SK-N-SH (cell line): ENCODE data around the gene PLD1. TPM values are rescaled to one million over a fixed set of nuclear protein-coding genes. Genes with fewer than 3 reads are reported as not detected.

ENCODE experiments used
- CTCF ChIA-PET: fragments of 300-600, 350-600 bp; formaldehyde crosslinking; extraction: SDS; loops from one replicate; lab custom pipeline; 2021; lab: Yijun Ruan, JAX
- POLR2A ChIA-PET: fragments of 350-600 bp; sonication (Branson Sonifier 250); formaldehyde crosslinking; extraction: SDS; loops from one replicate; lab custom pipeline; 2020; ENCODE audit warnings: antibody characterized with exemption, inconsistent platforms; lab: Yijun Ruan, JAX
- DNase-seq: peaks from one replicate; pipeline ENCODE4 v3.0.0; 2012
- H2AFZ ChIP-seq: fragments of 200-600 bp; sonication (generic); 2 replicates; pipeline ENCODE4 v1.8.1; 2016; ENCODE audit warnings: antibody characterized with exemption, mild to moderate bottlenecking, low read depth
- H3F3A ChIP-seq: fragments of 200-600 bp; sonication (generic); replicated peaks from 2 replicates; pipeline ENCODE3; 2016; ENCODE audit warnings: antibody characterized with exemption, mild to moderate bottlenecking; ENCODE audit not compliant: insufficient read depth
- H3K27ac ChIP-seq, 2 experiments: fragments of 200-500 bp in 1 of 2; fragments of 200-600 bp in 1 of 2; sonication (Bioruptor generic) in 1 of 2; sonication (generic), shearing (Covaris generic) in 1 of 2; 2 replicates each; pipeline versions ENCODE4 v1.5.1 to v1.6.1; 2014 to 2016; ENCODE audit warnings: low read depth in 2 of 2, inconsistent platforms in 1 of 2, low read length in 1 of 2, mild to moderate bottlenecking in 1 of 2, mixed read lengths in 1 of 2
- H3K27me3 ChIP-seq: fragments of 200-600 bp; sonication (generic), shearing (Covaris generic); 2 replicates; pipeline ENCODE4 v1.6.1; 2016; ENCODE audit warnings: mixed run types; ENCODE audit not compliant: insufficient read depth
- H3K36me3 ChIP-seq, 2 experiments: fragments of 200-500 bp in 1 of 2; fragments of 200-600 bp in 1 of 2; sonication (Bioruptor generic) in 1 of 2; sonication (generic) in 1 of 2; replicated peaks in 1 of 2; 2 replicates each; pipeline versions ENCODE3 to v1.5.1; 2014 to 2016; ENCODE audit warnings: low read length in 1 of 2, mild to moderate bottlenecking in 1 of 2; ENCODE audit not compliant: insufficient read depth in 2 of 2, control insufficient read depth in 1 of 2
- H3K4me1 ChIP-seq, 2 experiments: fragments of 200-500 bp in 1 of 2; fragments of 200-600 bp in 1 of 2; sonication (Bioruptor generic) in 1 of 2; sonication (generic), shearing (Covaris generic) in 1 of 2; 2 replicates each; pipeline versions ENCODE4 v1.5.1 to v1.6.1; 2014 to 2016; ENCODE audit warnings: low read depth in 1 of 2, low read length in 1 of 2, mixed run types in 1 of 2; ENCODE audit not compliant: insufficient read depth in 2 of 2, control insufficient read depth in 1 of 2
- H3K4me2 ChIP-seq: fragments of 200-600 bp; sonication (generic), shearing (Covaris generic); 2 replicates; pipeline ENCODE4 v1.6.1; 2017; ENCODE audit warnings: mixed run types
- H3K4me3 ChIP-seq, 2 experiments: fragments of 200-500 bp in 1 of 2; fragments of 200-600 bp in 1 of 2; sonication (Bioruptor generic) in 1 of 2; sonication (generic), shearing (Covaris generic) in 1 of 2; 2 replicates each; pipeline versions ENCODE4 v1.5.1 to v1.8.1; 2014 to 2016; ENCODE audit warnings: low read depth in 2 of 2, inconsistent platforms in 1 of 2, low read length in 1 of 2, mild to moderate bottlenecking in 1 of 2, mixed read lengths in 1 of 2, moderate library complexity in 1 of 2
- H3K79me2 ChIP-seq: fragments of 200-600 bp; sonication (generic); 2 replicates; pipeline ENCODE4 v1.8.1; 2017; ENCODE audit warnings: mild to moderate bottlenecking; ENCODE audit not compliant: insufficient read depth
- H3K9ac ChIP-seq: fragments of 200-600 bp; sonication (generic); 2 replicates; pipeline ENCODE4 v1.6.1; 2017; ENCODE audit warnings: mixed run types
- H3K9me2 ChIP-seq: fragments of 200-600 bp; sonication (generic); 2 replicates; pipeline ENCODE4 v1.6.1; 2017; ENCODE audit warnings: mixed run types
- H3K9me3 ChIP-seq: fragments of 200-600 bp; sonication (generic); 2 replicates; pipeline ENCODE4 v1.6.1; 2017; ENCODE audit warnings: mixed run types, mild to moderate bottlenecking, moderate library complexity
- H4K20me1 ChIP-seq: fragments of 200-600 bp; sonication (generic); 2 replicates; pipeline ENCODE4 v1.6.1; 2017; ENCODE audit warnings: mild to moderate bottlenecking, mixed run types; ENCODE audit not compliant: insufficient read depth
- CHD2 ChIP-seq: fragments of 150-350 bp; IDR thresholded peaks from 2 replicates; pipeline ENCODE4 v1.6.1; 2018; ENCODE audit warnings: low read length; ENCODE audit not compliant: partially characterized antibody
- CTCF ChIP-seq: fragments of 200-600 bp; sonication (generic); IDR thresholded peaks from 2 replicates; pipeline ENCODE4 v1.6.1; 2017; ENCODE audit warnings: antibody characterized with exemption, mild to moderate bottlenecking, moderate library complexity
- ELF1 ChIP-seq: IDR thresholded peaks from 2 replicates; pipeline ENCODE4 v1.4.0; 2012
- EZH2phosphoT487 ChIP-seq: fragments of 200-600 bp; sonication (generic); IDR thresholded peaks from 2 replicates; pipeline ENCODE4 v1.6.1; 2017; ENCODE audit warnings: low read depth, mixed run types, mild to moderate bottlenecking, antibody characterized with exemption, moderate library complexity, borderline replicate concordance
- FOXJ3 ChIP-seq: sonication (generic); formaldehyde crosslinking; IDR thresholded peaks from 2 replicates; pipeline ENCODE4 v1.5.1; 2020; ENCODE audit warnings: mild to moderate bottlenecking, missing genetic modification reagents
- FOXM1 ChIP-seq: IDR thresholded peaks from 2 replicates; pipeline ENCODE4 v1.4.0; 2012; ENCODE audit warnings: low read depth, mild to moderate bottlenecking
- GABPA ChIP-seq: IDR thresholded peaks from 2 replicates; pipeline ENCODE4 v1.4.0; 2012; ENCODE audit warnings: low read depth, mild to moderate bottlenecking
- GATA2 ChIP-seq: sonication (generic); formaldehyde crosslinking; IDR thresholded peaks from 2 replicates; pipeline ENCODE4 v1.5.0; 2020; ENCODE audit warnings: mild to moderate bottlenecking, missing genetic modification reagents
- MAX ChIP-seq: IDR thresholded peaks from 2 replicates; pipeline ENCODE4 v1.4.0; 2012; ENCODE audit warnings: low read depth
- MEF2A ChIP-seq: IDR thresholded peaks from 2 replicates; pipeline ENCODE4 v1.4.0; 2012; ENCODE audit warnings: low read depth, borderline replicate concordance
- NRF1 ChIP-seq: IDR thresholded peaks from 2 replicates; pipeline ENCODE4 v1.6.1; 2012; ENCODE audit warnings: low read depth, mild to moderate bottlenecking, low read length
- RCOR1 ChIP-seq: fragments of 150-350 bp; IDR thresholded peaks from 2 replicates; pipeline ENCODE4 v1.6.1; 2017; ENCODE audit warnings: antibody characterized with exemption, low read length
- RFX5 ChIP-seq: IDR thresholded peaks from 2 replicates; pipeline ENCODE4 v1.6.1; 2012; ENCODE audit warnings: mild to moderate bottlenecking, improper control_type of control experiment, low read length
- RXRA ChIP-seq: IDR thresholded peaks from 2 replicates; pipeline ENCODE4 v1.4.0; 2012; ENCODE audit warnings: low read depth, mild to moderate bottlenecking, borderline replicate concordance
- SIN3A ChIP-seq: IDR thresholded peaks from 2 replicates; pipeline ENCODE4 v1.6.1; 2012; ENCODE audit warnings: low read depth, mild to moderate bottlenecking, low read length, moderate library complexity, borderline replicate concordance
- YY1 ChIP-seq: IDR thresholded peaks from 2 replicates; pipeline ENCODE4 v1.4.0; 2012; ENCODE audit warnings: low read depth, mild to moderate bottlenecking
- WGBS: methylation state at CpG from one replicate; pipeline ENCODE4 v1.1.6; 2017; ENCODE audit warnings: low lambda C conversion rate; 5-methylcytosine and 5-hydroxymethylcytosine counted together
- polyA plus RNA-seq, 3 experiments: library from polyadenylated mRNA; depleted of rRNA; stranded (reverse); fragments of >200 nt; gene quantifications; 2 replicates each; pipeline ENCODE4 v1.2.3, GENCODE V29; 2012
- TF ChIP-seq, protein P1 (sequence below): fragments of 150-350 bp; IDR thresholded peaks from 2 replicates; pipeline ENCODE4 v1.6.1; 2016; ENCODE audit warnings: mild to moderate bottlenecking, low read depth, low read length

The PLD1 gene
- polyA plus RNA-seq, 1 of the 3 experiments (the other 2 are of a cell fraction): 6.2 TPM

DNA sequence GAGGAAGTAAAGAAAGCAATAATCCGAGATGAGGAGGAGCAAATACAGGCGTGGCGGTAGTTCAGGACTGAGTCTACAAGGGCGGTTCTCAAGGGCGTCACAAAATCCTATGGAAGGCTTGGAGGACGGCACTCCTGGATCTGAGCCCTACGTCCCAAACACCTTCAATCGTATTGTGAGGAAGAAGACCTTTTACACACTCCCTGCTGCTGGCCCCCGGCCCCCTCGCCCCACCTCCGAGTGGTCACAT lies 747 bp downstream of the PLD1 start (continued):
- TF ChIP-seq MAX (no peak), CHD2 (no peak), NRF1 (no peak), YY1 (no peak)

DNA sequence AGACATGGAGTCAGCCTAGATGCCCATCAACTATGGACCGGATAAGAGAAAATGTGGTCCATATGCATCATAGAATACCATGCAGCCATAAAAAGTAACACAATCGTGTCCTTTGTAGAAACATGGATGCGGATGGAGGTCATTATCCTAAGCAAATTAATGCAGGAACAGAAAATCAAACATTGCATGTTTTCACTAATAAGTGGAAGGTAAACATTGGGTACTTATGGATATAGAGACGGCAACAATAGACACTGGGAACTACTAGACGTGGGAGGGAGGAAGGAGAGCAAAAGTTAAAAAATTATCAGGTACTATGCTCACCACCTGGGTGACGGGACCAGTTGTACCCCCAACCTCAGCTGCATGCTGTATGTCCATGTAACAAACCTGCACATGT lies 2.5 kb downstream of the PLD1 start:
- no peak overlapping the region for H3K4me2 ChIP-seq
- no peaks in the 10 kb centered on the region for H3K9me2 ChIP-seq
- H3K9ac ChIP-seq: no peak overlapping the region
- ChIA-PET CTCF (no interaction called here), POLR2A (no interaction called here)
- H3K36me3 ChIP-seq: no peaks in the 10 kb centered on the region
- TF ChIP-seq RXRA (no peak), GABPA (no peak), RCOR1 (no peak)
- H3K27me3 ChIP-seq: no peaks in the 10 kb centered on the region
- H3F3A ChIP-seq: peaks cover 31% of the 10 kb centered on the region
- no peaks in the 10 kb centered on the region for H3K9me3 ChIP-seq
- no peak overlapping the region for H3K4me3 ChIP-seq
- DNase-seq: no peak
- H4K20me1 ChIP-seq: no peaks in the 10 kb centered on the region
- H3K27ac ChIP-seq: no peak overlapping the region
- H3K79me2 ChIP-seq: peaks cover 23% of the 10 kb centered on the region
- peaks cover 12 to 30% of the 10 kb centered on the region in 2 experiments; a peak in 3 of 4 replicates for H3K4me1 ChIP-seq
- 94% methylated on average over 6 of the region's 6 CpGs for WGBS
- H2AFZ ChIP-seq: no peak overlapping the region

DNA sequence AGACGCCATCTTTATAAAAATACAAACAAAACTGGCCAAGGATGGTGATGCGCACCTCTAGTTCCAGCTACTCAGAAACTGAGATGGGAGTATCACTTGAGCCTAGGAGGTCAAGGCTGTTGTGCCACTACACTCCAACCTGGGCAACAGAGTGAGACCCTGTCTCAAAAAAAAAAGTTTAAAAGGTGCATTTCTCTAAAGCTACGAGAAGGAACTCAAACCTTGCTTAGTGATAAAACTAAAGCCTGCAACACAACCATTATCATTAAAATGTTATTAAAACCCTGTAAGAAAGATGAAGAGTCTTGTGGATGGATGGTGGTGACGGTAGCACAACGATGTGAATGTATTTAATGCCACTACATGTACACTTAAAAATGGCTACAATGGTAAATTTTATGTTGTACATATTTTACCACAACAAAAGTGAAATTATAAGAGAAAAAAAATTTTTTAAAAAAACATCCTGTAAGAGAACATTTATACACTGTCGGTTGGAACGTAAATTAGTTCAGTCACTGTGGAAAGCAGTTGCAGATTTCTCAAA lies 3.1 kb downstream of the PLD1 start:
- Histone ChIP-seq H3K9me2 (no peaks in the 10 kb centered on the region), H3K36me3 (no peaks in the 10 kb centered on the region), H3K27ac (peak overlapping the region in 1 of 2 experiments; percentile 82; a peak in 2 of 4 replicates), H3K4me3 (no peak overlapping the region), H3K9me3 (no peaks in the 10 kb centered on the region), H3K79me2 (peaks cover 23% of the 10 kb centered on the region), H2AFZ (no peak overlapping the region), H3K4me2 (no peak overlapping the region), H3K9ac (no peak overlapping the region), H3F3A (peaks cover 29% of the 10 kb centered on the region), H3K4me1 (peaks cover 12 to 30% of the 10 kb centered on the region in 2 experiments; a peak in 3 of 4 replicates), H4K20me1 (no peaks in the 10 kb centered on the region), H3K27me3 (no peaks in the 10 kb centered on the region)
- DNase-seq: no peak
- TF ChIP-seq EZH2phosphoT487: no peak
- TF ChIP-seq MAX: no peak
- TF ChIP-seq FOXJ3 (CRISPR knock-in tag): no peak
- TF ChIP-seq MEF2A: no peak
- no peak for TF ChIP-seq RFX5
- TF ChIP-seq RCOR1: no peak
- TF ChIP-seq, protein P1, sequence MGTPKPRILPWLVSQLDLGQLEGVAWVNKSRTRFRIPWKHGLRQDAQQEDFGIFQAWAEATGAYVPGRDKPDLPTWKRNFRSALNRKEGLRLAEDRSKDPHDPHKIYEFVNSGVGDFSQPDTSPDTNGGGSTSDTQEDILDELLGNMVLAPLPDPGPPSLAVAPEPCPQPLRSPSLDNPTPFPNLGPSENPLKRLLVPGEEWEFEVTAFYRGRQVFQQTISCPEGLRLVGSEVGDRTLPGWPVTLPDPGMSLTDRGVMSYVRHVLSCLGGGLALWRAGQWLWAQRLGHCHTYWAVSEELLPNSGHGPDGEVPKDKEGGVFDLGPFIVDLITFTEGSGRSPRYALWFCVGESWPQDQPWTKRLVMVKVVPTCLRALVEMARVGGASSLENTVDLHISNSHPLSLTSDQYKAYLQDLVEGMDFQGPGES: no peak
- TF ChIP-seq SIN3A: no peak
- no peak for TF ChIP-seq FOXM1
- no peak for TF ChIP-seq CTCF
- TF ChIP-seq ELF1: no peak
- TF ChIP-seq GATA2: no peak
- WGBS: 95% methylated on average over 7 of the region's 7 CpGs
- ChIA-PET CTCF (interaction anchor here (1.3 kb wide), 1 partner anchor 30 kb away, joined by 3 read pairs; no protein-coding TSS in a partner anchor), POLR2A (no interaction called here)
